Mesendoderm (in vitro differentiated cells): Measurements from ENCODE around the gene CPPED1.
A peak's percentile ranks its signal among the peaks of the same experiment; 100 is the strongest.

Source experiments
- DNase-seq: peaks from one replicate; pipeline ENCODE4 v3.0.0; 2013
- H2AK5ac ChIP-seq: 2 replicates; pipeline ENCODE4 v1.6.1; 2013; ENCODE audit warnings: low read length, inconsistent platforms
- H2BK120ac ChIP-seq: 2 replicates; pipeline ENCODE4 v1.6.1; 2013; ENCODE audit warnings: low read depth, mild to moderate bottlenecking, low read length, moderate library complexity, mixed read lengths
- H2BK15ac ChIP-seq: replicated peaks from 2 replicates; pipeline ENCODE4 v1.6.1; 2013; ENCODE audit warnings: low read depth, mild to moderate bottlenecking, moderate library complexity
- H2BK5ac ChIP-seq: 2 replicates; pipeline ENCODE4 v1.6.1; 2013; ENCODE audit warnings: low read length, inconsistent platforms
- H3K18ac ChIP-seq: 2 replicates; pipeline ENCODE4 v1.6.1; 2013; ENCODE audit warnings: mild to moderate bottlenecking, low read length, mixed read lengths
- H3K23ac ChIP-seq: one replicate; pipeline ENCODE4 v1.6.1; 2013; ENCODE audit warnings: low read length
- H3K27ac ChIP-seq: 2 replicates; pipeline ENCODE4 v1.5.1; 2013; ENCODE audit warnings: low read depth, mild to moderate bottlenecking, inconsistent platforms, low read length, moderate library complexity
- H3K27me3 ChIP-seq: 2 replicates; pipeline ENCODE4 v1.6.1; 2013; ENCODE audit warnings: low read length, control low read depth, mild to moderate bottlenecking, inconsistent platforms; ENCODE audit not compliant: insufficient read depth, poor library complexity
- H3K36me3 ChIP-seq: 2 replicates; pipeline ENCODE4 v1.6.1; 2013; ENCODE audit warnings: low read length, inconsistent platforms; ENCODE audit not compliant: control insufficient read depth, insufficient read depth
- H3K4ac ChIP-seq: one replicate; pipeline ENCODE4 v1.6.1; 2013; ENCODE audit warnings: low read depth, mild to moderate bottlenecking, low read length, moderate library complexity
- H3K4me1 ChIP-seq: 2 replicates; pipeline ENCODE4 v1.6.1; 2013; ENCODE audit warnings: low read depth, low read length, inconsistent platforms; ENCODE audit not compliant: control insufficient read depth
- H3K4me2 ChIP-seq: 2 replicates; pipeline ENCODE4 v1.6.1; 2013; ENCODE audit warnings: low read length
- H3K4me3 ChIP-seq: 2 replicates; pipeline ENCODE4 v1.5.1; 2013; ENCODE audit warnings: mild to moderate bottlenecking, low read length
- H3K56ac ChIP-seq: one replicate; pipeline ENCODE4 v1.6.1; 2013; ENCODE audit warnings: low read length
- H3K79me1 ChIP-seq: 2 replicates; pipeline ENCODE4 v1.6.1; 2013; ENCODE audit warnings: low read length, inconsistent platforms
- H3K79me2 ChIP-seq: 2 replicates; pipeline ENCODE4 v1.6.1; 2013; ENCODE audit warnings: mild to moderate bottlenecking, low read length; ENCODE audit not compliant: control insufficient read depth, insufficient read depth
- H3K9ac ChIP-seq: 2 replicates; pipeline ENCODE4 v1.6.1; 2013; ENCODE audit warnings: low read length, inconsistent platforms
- H4K5ac ChIP-seq: one replicate; pipeline ENCODE4 v1.6.1; 2013; ENCODE audit warnings: low read length
- H4K8ac ChIP-seq: one replicate; pipeline ENCODE4 v1.6.1; 2013; ENCODE audit warnings: low read depth, mild to moderate bottlenecking, control low read depth, low read length, moderate library complexity
- WGBS: extraction: QIAGEN DNeasy Blood & Tissue Kit; methylation state at CpG from one replicate; pipeline ENCODE4 v1.1.7; 2013; ENCODE audit warnings: low lambda C conversion rate, missing lambda C conversion rate; ENCODE audit not compliant: insufficient coverage; ENCODE audit errors: extremely low coverage; 5-methylcytosine and 5-hydroxymethylcytosine counted together

CPPED1 gene

GRCh38 chr16:12742741-12743140 lies 60.9 kb downstream of the CPPED1 start:
- H3K27ac ChIP-seq = no peak overlapping the region
- no peaks in the 10 kb centered on the region for H3K79me1 ChIP-seq
- no peak overlapping the region for H3K4ac ChIP-seq
- no peak overlapping the region for H3K23ac ChIP-seq
- H4K5ac ChIP-seq = no peak overlapping the region
- no peak overlapping the region for H4K8ac ChIP-seq
- H3K4me1 ChIP-seq = no peaks in the 10 kb centered on the region
- H2AK5ac ChIP-seq = no peak overlapping the region
- no peak overlapping the region for H3K4me2 ChIP-seq
- no peak overlapping the region for H2BK120ac ChIP-seq
- H3K36me3 ChIP-seq = no peaks in the 10 kb centered on the region
- H3K27me3 ChIP-seq = no peaks in the 10 kb centered on the region
- H2BK15ac ChIP-seq = no peak overlapping the region
- WGBS = no CpG with 5 or more reads among the region's 4 CpGs
- H2BK5ac ChIP-seq = no peak overlapping the region
- no peak overlapping the region for H3K4me3 ChIP-seq
- H3K9ac ChIP-seq = no peak overlapping the region
- H3K79me2 ChIP-seq = no peaks in the 10 kb centered on the region
- no peak overlapping the region for H3K56ac ChIP-seq
- no peak overlapping the region for H3K18ac ChIP-seq
- DNase-seq = no peak

DNA sequence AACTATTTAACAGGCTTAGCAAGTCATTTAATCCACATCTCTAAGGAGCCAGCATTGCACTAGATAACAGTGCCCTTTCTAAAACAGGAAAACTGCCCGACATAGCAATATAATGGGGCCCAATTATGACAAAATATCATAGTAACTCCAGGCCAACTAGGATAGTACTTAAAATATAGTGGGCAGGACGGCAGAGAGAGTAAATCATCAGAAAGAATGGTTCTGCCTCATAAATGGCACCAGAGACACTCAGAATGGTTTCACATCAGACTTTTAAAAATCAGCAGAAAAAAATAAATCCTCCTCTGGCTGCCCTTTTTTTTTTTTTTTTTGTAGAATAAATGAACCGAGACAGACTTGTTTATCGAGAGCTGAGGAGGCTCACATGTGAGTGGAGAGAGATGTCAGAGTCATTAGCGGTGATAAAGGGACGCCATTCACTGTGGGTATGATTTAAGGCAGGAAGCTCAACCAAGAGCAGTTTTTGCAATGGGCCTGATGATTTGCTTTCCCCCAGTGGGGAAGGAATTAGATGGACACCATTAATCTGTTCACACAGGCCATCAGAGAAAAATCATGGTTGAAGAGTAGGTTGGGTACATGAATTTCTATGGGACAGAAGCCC lies 62.6 kb downstream of the CPPED1 start:
- Histone ChIP-seq H3K4me1 (no peaks in the 10 kb centered on the region), H3K4me3 (no peak overlapping the region), H2BK120ac (no peak overlapping the region), H3K4ac (no peak overlapping the region), H3K79me1 (no peaks in the 10 kb centered on the region), H2BK5ac (no peak overlapping the region), H3K4me2 (no peak overlapping the region), H4K5ac (no peak overlapping the region), H3K56ac (no peak overlapping the region), H3K9ac (no peak overlapping the region), H4K8ac (no peak overlapping the region), H2AK5ac (no peak overlapping the region), H3K27me3 (no peaks in the 10 kb centered on the region), H3K23ac (no peak overlapping the region), H3K79me2 (no peaks in the 10 kb centered on the region), H2BK15ac (no peak overlapping the region), H3K36me3 (no peaks in the 10 kb centered on the region), H3K27ac (no peak overlapping the region), H3K18ac (no peak overlapping the region)
- DNase-seq = no peak
- WGBS = no CpG with 5 or more reads among the region's 6 CpGs

GRCh38 chr16:12739738-12740137 lies 63.9 kb downstream of the CPPED1 start:
- H3K4me2 ChIP-seq = no peak overlapping the region
- no peak overlapping the region for H4K5ac ChIP-seq
- H3K27me3 ChIP-seq = no peaks in the 10 kb centered on the region
- no peak overlapping the region for H2AK5ac ChIP-seq
- WGBS = no CpG with 5 or more reads among the region's 3 CpGs
- H3K79me1 ChIP-seq = no peaks in the 10 kb centered on the region
- H3K18ac ChIP-seq = no peak overlapping the region
- no peak for DNase-seq
- H3K56ac ChIP-seq = no peak overlapping the region
- no peak overlapping the region for H2BK15ac ChIP-seq
- no peak overlapping the region for H2BK120ac ChIP-seq
- H2BK5ac ChIP-seq = no peak overlapping the region
- H3K79me2 ChIP-seq = no peaks in the 10 kb centered on the region
- H3K4me1 ChIP-seq = no peaks in the 10 kb centered on the region
- no peak overlapping the region for H3K9ac ChIP-seq
- no peak overlapping the region for H3K27ac ChIP-seq
- no peak overlapping the region for H3K23ac ChIP-seq
- no peak overlapping the region for H4K8ac ChIP-seq
- no peak overlapping the region for H3K4me3 ChIP-seq
- H3K36me3 ChIP-seq = no peaks in the 10 kb centered on the region
- no peak overlapping the region for H3K4ac ChIP-seq

GRCh38 chr16:12737563-12737962 lies 66.1 kb downstream of the CPPED1 start:
- no peak overlapping the region for H3K9ac ChIP-seq

DNA sequence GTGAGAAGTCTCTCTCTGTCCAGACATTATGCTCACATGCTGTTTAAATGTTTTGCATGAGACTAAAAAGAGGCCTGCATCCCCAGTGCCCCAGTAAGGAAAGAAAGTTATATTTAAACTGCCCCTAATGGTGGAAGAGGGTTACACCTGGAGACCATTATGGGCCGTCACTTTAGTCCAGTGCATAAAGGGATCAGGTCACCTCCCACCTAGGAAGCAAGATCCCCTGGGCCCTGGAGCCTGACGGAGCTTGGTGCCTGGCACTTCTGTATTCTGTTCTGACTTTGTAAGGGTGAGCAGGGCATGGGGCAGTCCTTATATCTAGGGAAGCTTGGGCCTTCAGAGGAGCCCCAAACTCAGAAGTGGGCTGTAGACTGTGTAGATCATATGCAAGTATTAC lies 67.9 kb downstream of the CPPED1 start:
- no peak overlapping the region for H2AK5ac ChIP-seq
- H4K8ac ChIP-seq = no peak overlapping the region
- H3K27ac ChIP-seq = no peak overlapping the region
- H2BK5ac ChIP-seq = no peak overlapping the region
- H3K9ac ChIP-seq = no peak overlapping the region
- no peak for DNase-seq
- no peaks in the 10 kb centered on the region for H3K36me3 ChIP-seq
- H3K18ac ChIP-seq = no peak overlapping the region
- H3K27me3 ChIP-seq = no peaks in the 10 kb centered on the region
- H3K23ac ChIP-seq = no peak overlapping the region
- H3K79me2 ChIP-seq = no peaks in the 10 kb centered on the region
- H2BK120ac ChIP-seq = no peak overlapping the region
- no peak overlapping the region for H4K5ac ChIP-seq
- H3K4me3 ChIP-seq = no peak overlapping the region
- no peaks in the 10 kb centered on the region for H3K4me1 ChIP-seq
- H2BK15ac ChIP-seq = no peak overlapping the region
- H3K56ac ChIP-seq = no peak overlapping the region
- no CpG with 5 or more reads among the region's 2 CpGs for WGBS
- no peak overlapping the region for H3K4ac ChIP-seq
- H3K4me2 ChIP-seq = no peak overlapping the region
- no peaks in the 10 kb centered on the region for H3K79me1 ChIP-seq

More at GRCh38 chr16:12737563-12737962, 66.1 kb downstream of the CPPED1 start:
- H3K4me3 ChIP-seq = no peak overlapping the region
- no peaks in the 10 kb centered on the region for H3K4me1 ChIP-seq
- peak; percentile 23 for DNase-seq
- no peak overlapping the region for H2BK120ac ChIP-seq
- no peak overlapping the region for H3K56ac ChIP-seq
- H2BK15ac ChIP-seq = no peak overlapping the region
- no peak overlapping the region for H4K5ac ChIP-seq
- H3K27me3 ChIP-seq = no peaks in the 10 kb centered on the region
- H3K4me2 ChIP-seq = no peak overlapping the region
- no CpG with 5 or more reads among the region's 6 CpGs for WGBS
- H3K36me3 ChIP-seq = no peaks in the 10 kb centered on the region
- H3K18ac ChIP-seq = no peak overlapping the region
- no peak overlapping the region for H3K23ac ChIP-seq
- H3K79me2 ChIP-seq = no peaks in the 10 kb centered on the region
- H2BK5ac ChIP-seq = no peak overlapping the region
- H3K79me1 ChIP-seq = no peaks in the 10 kb centered on the region
- H4K8ac ChIP-seq = no peak overlapping the region
- H3K27ac ChIP-seq = no peak overlapping the region
- H3K4ac ChIP-seq = no peak overlapping the region
- H2AK5ac ChIP-seq = no peak overlapping the region

DNA sequence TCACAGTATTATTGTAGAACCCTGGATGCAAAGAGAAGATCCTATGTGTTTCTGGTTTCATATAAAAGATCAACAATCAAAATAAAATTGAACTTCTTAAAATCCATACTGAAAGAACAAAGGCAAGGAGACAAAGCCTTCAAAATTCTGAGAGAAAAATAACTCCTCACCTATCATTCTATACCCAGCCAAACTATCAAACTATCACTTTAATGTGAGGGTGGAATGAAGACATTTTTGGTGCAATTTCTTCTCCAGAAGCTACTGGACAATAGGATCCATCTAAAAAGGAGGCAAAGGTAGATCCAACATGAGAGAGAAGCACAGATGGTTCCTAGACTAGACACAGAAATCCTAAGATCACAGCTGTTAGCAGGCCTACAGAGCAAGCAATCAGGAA lies 71.1 kb downstream of the CPPED1 start:
- no peak overlapping the region for H2BK5ac ChIP-seq
- H4K5ac ChIP-seq = no peak overlapping the region
- no peak overlapping the region for H4K8ac ChIP-seq
- H3K79me2 ChIP-seq = no peaks in the 10 kb centered on the region
- no peak overlapping the region for H2BK120ac ChIP-seq
- no peaks in the 10 kb centered on the region for H3K79me1 ChIP-seq
- DNase-seq = no peak
- H3K4me3 ChIP-seq = no peak overlapping the region
- no peak overlapping the region for H2AK5ac ChIP-seq
- H3K23ac ChIP-seq = no peak overlapping the region
- no peak overlapping the region for H2BK15ac ChIP-seq
- H3K18ac ChIP-seq = no peak overlapping the region
- no peaks in the 10 kb centered on the region for H3K4me1 ChIP-seq
- H3K27ac ChIP-seq = no peak overlapping the region
- H3K4me2 ChIP-seq = no peak overlapping the region
- no peaks in the 10 kb centered on the region for H3K27me3 ChIP-seq
- H3K9ac ChIP-seq = no peak overlapping the region
- H3K4ac ChIP-seq = no peak overlapping the region
- H3K56ac ChIP-seq = no peak overlapping the region
- H3K36me3 ChIP-seq = no peaks in the 10 kb centered on the region
